Endothelial cell of umbilical vein (primary cell): Measurements from ENCODE around the gene RAB44.
"Not testable (repeated sequence)": the region's sequence is repeated elsewhere in the genome, so short reads cannot be mapped to it uniquely, and the experiment has no call there.

Experiments
- EZH2 ChIP-seq: IDR thresholded peaks from 2 replicates; pipeline ENCODE4 v1.6.1; 2012; ENCODE audit warnings: borderline replicate concordance, low read depth, mild to moderate bottlenecking, moderate library complexity, low read length, inconsistent platforms; ENCODE audit not compliant: severe bottlenecking
- GATA2 ChIP-seq: IDR thresholded peaks from 2 replicates; pipeline ENCODE4 v1.7.0; 2011; ENCODE audit warnings: low read depth, mild to moderate bottlenecking, moderate library complexity, mixed read lengths, low read length; ENCODE audit not compliant: insufficient read length, insufficient read depth
- JUN ChIP-seq: IDR thresholded peaks from 2 replicates; pipeline ENCODE4 v1.6.1; 2011; ENCODE audit warnings: borderline replicate concordance, low read depth; ENCODE audit not compliant: insufficient read length, insufficient read depth
- MYC ChIP-seq: IDR thresholded peaks from one replicate; pipeline ENCODE4 v1.6.1; 2011; ENCODE audit warnings: mild to moderate bottlenecking, low read depth, low read length
- POLR2A ChIP-seq: IDR thresholded peaks from 2 replicates; pipeline ENCODE4 v1.6.1; 2012; ENCODE audit warnings: low read depth, mild to moderate bottlenecking, control low read depth, low read length
- POLR2AphosphoS5 ChIP-seq: IDR thresholded peaks from 2 replicates; pipeline ENCODE4 v1.6.1; 2012; ENCODE audit warnings: low read depth, mild to moderate bottlenecking, control low read depth, low read length, moderate library complexity; ENCODE audit not compliant: insufficient read depth
- TF ChIP-seq, protein P1 (sequence below): IDR thresholded peaks from 2 replicates; pipeline ENCODE4 v1.6.1; 2011; ENCODE audit not compliant: insufficient read depth, insufficient read length
- TF ChIP-seq, protein P2 (sequence below), 2 donors: IDR thresholded peaks; 1 replicate in 1 of 2; 2 replicates in 1 of 2; pipeline ENCODE4 v1.5.1; 2011; ENCODE audit warnings: low read length in 2 of 2, mild to moderate bottlenecking in 2 of 2, moderate library complexity in 2 of 2, control low read depth in 1 of 2, inconsistent platforms in 1 of 2, low read depth in 1 of 2; ENCODE audit not compliant: insufficient read depth in 1 of 2; ENCODE audit errors: extremely low read depth in 1 of 2

DNA sequence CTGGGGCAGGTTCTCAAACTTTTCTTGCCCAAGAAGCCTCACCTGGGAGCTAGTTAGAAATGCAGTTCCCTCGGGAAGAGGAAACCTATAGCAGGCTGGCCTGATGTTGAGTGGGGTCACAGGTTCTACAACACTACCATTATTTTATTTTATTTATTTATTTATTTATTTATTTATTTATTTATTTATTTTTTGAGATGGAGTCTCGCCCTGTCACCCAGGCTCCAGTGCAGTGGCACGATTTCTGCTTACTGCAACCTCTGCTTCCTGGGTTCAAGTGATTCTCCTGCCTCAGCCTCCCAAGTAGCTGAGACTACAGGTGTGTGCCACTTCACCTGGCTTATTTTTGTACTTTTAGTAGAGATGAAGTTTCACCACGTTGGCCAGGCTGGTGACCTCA is 26.4 kb downstream of the RAB44 start:
- not testable (repeated sequence) for TF ChIP-seq POLR2AphosphoS5, MYC, GATA2, EZH2, POLR2A, JUN
- TF ChIP-seq, protein P1, sequence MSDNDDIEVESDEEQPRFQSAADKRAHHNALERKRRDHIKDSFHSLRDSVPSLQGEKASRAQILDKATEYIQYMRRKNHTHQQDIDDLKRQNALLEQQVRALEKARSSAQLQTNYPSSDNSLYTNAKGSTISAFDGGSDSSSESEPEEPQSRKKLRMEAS, result not testable (repeated sequence)
- TF ChIP-seq, protein P2, sequence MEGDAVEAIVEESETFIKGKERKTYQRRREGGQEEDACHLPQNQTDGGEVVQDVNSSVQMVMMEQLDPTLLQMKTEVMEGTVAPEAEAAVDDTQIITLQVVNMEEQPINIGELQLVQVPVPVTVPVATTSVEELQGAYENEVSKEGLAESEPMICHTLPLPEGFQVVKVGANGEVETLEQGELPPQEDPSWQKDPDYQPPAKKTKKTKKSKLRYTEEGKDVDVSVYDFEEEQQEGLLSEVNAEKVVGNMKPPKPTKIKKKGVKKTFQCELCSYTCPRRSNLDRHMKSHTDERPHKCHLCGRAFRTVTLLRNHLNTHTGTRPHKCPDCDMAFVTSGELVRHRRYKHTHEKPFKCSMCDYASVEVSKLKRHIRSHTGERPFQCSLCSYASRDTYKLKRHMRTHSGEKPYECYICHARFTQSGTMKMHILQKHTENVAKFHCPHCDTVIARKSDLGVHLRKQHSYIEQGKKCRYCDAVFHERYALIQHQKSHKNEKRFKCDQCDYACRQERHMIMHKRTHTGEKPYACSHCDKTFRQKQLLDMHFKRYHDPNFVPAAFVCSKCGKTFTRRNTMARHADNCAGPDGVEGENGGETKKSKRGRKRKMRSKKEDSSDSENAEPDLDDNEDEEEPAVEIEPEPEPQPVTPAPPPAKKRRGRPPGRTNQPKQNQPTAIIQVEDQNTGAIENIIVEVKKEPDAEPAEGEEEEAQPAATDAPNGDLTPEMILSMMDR (IDR thresholded peaks at IDR 0.05; ENCODE audit: extremely low read depth in 1 of 2, insufficient read depth in 1 of 2, low read depth in 1 of 2, low read length in 2 of 2), result not testable (repeated sequence)
